T-helper 2 cell treated with Interferon-gamma antibody and Interleukin-4, amounts not matched to agents 5 μg/mL and 100 μg/mL, for 36 hours (primary cell): ENCODE results near the gene TTC17.

ENCODE experiments used
- DNase-seq: peaks from one replicate; pipeline ENCODE4 v3.0.0; 2021; ENCODE audit warnings: low spot score
- H3K27ac Mint-ChIP-seq: one replicate; pipeline ENCODE4 v1.8.0; 2021; ENCODE audit warnings: mild to moderate bottlenecking, mixed read lengths
- H3K27me3 Mint-ChIP-seq: one replicate; pipeline ENCODE4 v1.8.0; 2021; ENCODE audit warnings: low read depth, mixed read lengths
- H3K36me3 Mint-ChIP-seq: one replicate; pipeline ENCODE4 v1.8.0; 2021; ENCODE audit warnings: low read depth, mixed read lengths
- H3K4me1 Mint-ChIP-seq: one replicate; pipeline ENCODE4 v1.8.0; 2021; ENCODE audit warnings: low read depth, mixed read lengths
- H3K4me3 Mint-ChIP-seq: one replicate; pipeline ENCODE4 v1.8.0; 2022; ENCODE audit warnings: mild to moderate bottlenecking, moderate library complexity, mixed read lengths
- H3K9me3 Mint-ChIP-seq: one replicate; pipeline ENCODE4 v1.8.0; 2021; ENCODE audit warnings: mixed read lengths

TTC17 gene

DNA sequence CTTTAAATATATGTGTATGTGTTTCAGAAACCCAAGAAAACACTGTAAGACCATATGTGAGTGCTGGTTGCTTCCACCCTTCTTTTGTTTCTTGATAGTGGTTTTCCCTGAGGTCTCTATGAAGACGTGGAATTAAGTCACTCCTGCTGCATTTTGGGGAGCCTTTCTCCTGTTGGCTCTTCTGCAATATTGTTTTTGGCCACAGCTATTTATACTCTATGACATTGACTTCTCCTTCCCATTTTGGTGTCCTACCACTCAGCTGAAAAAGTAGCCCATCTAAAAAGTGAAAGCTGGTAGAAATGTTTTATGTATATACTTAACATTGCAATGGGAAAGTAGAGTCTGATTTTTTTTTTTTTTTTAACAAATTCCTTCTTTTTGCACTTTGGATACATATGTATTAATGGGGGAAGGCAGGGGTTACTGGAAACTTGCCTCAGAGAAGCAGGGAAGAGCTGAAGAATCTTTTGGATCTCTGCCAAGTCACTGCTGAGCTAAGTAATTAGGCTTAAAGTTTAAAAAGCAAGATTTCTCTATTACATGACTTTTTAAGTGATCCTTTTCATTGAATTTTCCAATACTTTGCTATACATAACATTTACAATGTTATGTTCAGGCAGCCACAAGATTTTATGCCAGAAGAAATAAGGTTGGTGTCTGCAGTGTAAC is 1.8 kb downstream of the TTC17 start:
- H3K27me3 Mint-ChIP-seq: no peaks in the 10 kb centered on the region
- H3K27ac Mint-ChIP-seq: peak overlapping the region; percentile 96
- DNase-seq: no peak
- H3K9me3 Mint-ChIP-seq: no peaks in the 10 kb centered on the region
- peaks cover 13% of the 10 kb centered on the region for H3K36me3 Mint-ChIP-seq
- H3K4me3 Mint-ChIP-seq: peak overlapping the region; percentile 90
- peaks cover 34% of the 10 kb centered on the region for H3K4me1 Mint-ChIP-seq

DNA sequence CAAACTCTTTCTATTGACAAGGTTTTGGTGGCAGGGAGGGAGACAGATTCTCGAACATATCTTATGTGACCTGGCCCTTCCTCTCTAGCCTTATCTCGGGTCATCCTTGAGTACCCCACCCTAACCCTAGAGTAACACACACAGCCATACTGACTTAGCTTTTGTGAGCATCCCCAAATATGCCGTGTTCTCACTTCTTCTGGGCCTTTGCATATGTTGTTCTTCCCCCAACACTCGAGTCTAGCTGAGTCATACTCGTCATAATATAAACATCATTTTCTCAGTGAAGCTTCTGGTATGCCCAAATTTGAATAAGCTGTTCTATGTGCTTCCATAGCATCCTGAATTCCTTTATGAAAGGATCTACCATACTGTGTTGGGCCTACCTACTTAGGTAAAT is 8.0 kb downstream of the TTC17 start:
- Mint-ChIP-seq H3K4me3 (no peak overlapping the region), H3K4me1 (peaks cover 18% of the 10 kb centered on the region), H3K9me3 (no peaks in the 10 kb centered on the region), H3K27me3 (no peaks in the 10 kb centered on the region), H3K36me3 (peaks cover 23% of the 10 kb centered on the region), H3K27ac (no peak overlapping the region)
- no peak for DNase-seq

DNA sequence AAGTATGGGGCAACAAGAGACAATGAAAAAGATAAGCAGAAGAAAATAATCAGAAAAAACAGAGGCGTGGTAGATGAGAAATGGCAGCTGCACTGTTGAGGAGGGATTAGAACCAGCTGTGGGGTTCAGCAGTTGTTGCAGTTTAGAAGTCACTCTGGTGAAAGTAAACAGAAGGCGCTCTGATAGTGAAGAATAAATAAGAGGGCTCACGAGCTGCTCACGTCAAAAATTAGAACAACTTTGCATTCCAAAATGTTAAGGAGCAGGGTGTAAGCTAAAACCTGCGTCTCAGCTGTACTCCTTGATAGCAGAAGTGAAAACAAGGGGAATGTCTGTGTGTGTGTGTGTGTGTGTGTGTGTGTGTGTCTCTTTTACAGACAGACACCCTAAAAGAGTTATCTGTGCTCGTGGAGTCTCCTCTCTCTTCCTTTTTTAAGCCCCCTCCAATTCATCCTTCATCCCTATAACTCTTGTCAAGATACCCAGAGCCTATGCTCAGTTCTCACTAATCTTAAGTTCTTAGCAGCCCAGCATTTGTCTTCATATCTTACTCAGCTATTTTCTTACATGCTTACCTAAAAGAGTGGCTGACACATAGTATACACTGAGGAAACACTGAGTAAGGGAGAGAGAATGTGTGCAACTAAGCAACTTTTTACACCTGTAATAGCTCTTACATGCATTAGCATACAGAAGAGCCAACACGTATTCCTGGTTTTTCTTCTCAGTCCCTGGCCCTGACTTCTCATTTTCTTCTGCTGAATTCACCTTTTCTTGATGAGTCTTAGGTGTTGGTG is 8.9 kb downstream of the TTC17 start:
- Mint-ChIP-seq H3K27ac (no peak overlapping the region), H3K9me3 (no peaks in the 10 kb centered on the region)
- no peak for DNase-seq

DNA sequence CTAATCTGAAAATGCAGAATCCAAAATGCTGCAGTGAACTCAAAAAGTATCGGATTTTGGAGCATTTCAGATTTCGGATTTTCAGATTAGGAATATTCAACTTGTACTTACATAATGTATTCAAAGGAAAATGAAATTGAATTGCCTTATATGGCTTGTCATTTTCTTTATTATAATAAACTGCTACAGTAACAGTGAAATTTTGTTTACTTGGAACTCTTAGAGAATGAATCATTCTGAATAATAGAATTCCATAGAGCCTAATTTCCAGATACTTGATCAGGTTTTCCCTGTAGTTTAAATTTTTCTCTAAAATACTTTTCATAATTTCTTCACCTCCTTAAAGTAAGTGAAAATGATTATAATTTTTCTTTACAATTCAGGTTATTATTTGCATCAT is 17.3 kb downstream of the TTC17 start:
- no peaks in the 10 kb centered on the region for H3K9me3 Mint-ChIP-seq
- H3K4me1 Mint-ChIP-seq: peaks cover 12% of the 10 kb centered on the region
- H3K4me3 Mint-ChIP-seq: no peak overlapping the region
- H3K36me3 Mint-ChIP-seq: peaks cover 14% of the 10 kb centered on the region
- DNase-seq: no peak
- no peaks in the 10 kb centered on the region for H3K27me3 Mint-ChIP-seq
- no peak overlapping the region for H3K27ac Mint-ChIP-seq

More for the DNA sequence above, 8.9 kb downstream of the TTC17 start:
- Mint-ChIP-seq H3K4me1 (peaks cover 18% of the 10 kb centered on the region), H3K27me3 (no peaks in the 10 kb centered on the region), H3K36me3 (peaks cover 23% of the 10 kb centered on the region), H3K4me3 (no peak overlapping the region)

DNA sequence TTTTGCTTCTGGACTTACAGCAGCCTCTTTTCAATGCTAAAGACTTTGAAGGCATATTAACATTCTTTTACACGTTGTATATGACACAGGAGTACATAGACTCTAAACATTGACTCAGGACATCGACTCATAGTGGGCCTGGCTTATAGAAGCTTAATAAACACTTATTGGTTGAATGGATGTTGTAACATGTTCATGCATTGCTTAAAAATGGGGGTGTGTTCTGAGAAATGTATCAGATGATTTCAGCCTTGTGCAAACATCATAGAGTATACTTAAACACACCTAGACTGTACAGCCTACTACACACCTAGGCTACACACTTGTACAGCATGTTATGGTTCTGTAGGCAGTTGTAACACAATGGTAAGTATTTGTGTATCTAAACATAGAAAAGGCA is 17.9 kb downstream of the TTC17 start:
- peaks cover 15% of the 10 kb centered on the region for H3K36me3 Mint-ChIP-seq
- peaks cover 12% of the 10 kb centered on the region for H3K4me1 Mint-ChIP-seq
- no peak for DNase-seq
- no peaks in the 10 kb centered on the region for H3K9me3 Mint-ChIP-seq
- no peaks in the 10 kb centered on the region for H3K27me3 Mint-ChIP-seq
- H3K27ac Mint-ChIP-seq: no peak overlapping the region
- H3K4me3 Mint-ChIP-seq: no peak overlapping the region

DNA sequence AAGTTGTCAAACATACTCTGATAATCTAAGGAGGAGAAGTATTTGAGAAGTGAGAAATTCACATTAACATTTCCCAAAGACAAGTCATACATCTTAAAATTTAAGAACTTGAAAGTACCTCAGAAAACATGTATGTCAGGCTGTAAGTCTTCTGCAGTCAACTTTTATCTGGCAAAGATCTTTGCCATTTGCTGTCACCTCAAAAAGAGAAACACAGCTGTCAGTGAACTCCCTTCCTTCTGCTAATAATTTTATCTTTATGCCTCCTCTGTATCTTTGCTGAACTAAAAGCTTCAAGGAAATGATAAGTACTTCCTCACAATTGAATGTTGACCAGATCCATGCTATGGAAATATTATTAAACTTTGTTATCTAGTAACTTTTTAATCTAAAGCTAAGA is 18.7 kb downstream of the TTC17 start:
- H3K36me3 Mint-ChIP-seq: peaks cover 17% of the 10 kb centered on the region
- H3K9me3 Mint-ChIP-seq: no peaks in the 10 kb centered on the region
- no peaks in the 10 kb centered on the region for H3K27me3 Mint-ChIP-seq
- no peak overlapping the region for H3K27ac Mint-ChIP-seq
- H3K4me1 Mint-ChIP-seq: peaks cover 12% of the 10 kb centered on the region
- H3K4me3 Mint-ChIP-seq: no peak overlapping the region
- DNase-seq: no peak

DNA sequence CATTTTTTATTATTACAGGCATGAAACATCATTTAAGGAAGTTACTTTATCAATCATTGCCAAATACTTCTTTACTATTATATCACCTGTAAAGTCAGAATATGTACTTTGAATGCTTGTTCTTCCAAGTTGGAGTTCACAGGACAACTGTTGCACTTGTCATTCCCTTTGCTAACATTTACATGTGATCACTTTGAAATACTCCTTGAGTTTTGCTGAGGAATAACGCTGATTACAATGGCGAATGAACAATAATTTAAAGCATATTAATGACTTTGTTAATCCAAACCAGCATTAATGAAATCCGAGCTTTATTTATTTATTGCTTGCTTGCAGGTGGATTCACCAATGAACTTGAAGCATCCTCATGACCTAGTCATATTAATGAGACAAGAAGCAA is 20.2 kb downstream of the TTC17 start:
- Mint-ChIP-seq H3K4me3 (no peak overlapping the region), H3K9me3 (no peaks in the 10 kb centered on the region), H3K36me3 (peaks cover 20% of the 10 kb centered on the region)

DNA sequence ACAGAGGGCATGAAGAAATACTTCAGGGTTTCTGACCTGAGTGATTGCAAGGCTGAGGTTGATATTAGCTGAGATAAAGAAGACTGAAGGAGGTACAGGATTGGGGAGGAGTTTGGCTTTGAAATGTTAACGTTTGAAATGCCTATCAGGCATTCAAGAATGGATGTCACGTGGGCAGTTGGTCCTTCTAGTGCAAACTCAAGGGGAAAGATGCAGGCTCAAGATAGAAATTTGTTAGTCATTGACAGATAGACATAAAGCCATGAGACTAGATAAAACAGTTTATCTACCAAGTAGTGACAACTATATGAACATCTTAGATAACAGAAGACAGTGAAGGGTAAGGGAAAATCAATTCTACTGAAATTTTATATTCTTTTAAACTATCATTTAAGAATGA is 23.1 kb downstream of the TTC17 start:
- Mint-ChIP-seq H3K9me3 (no peaks in the 10 kb centered on the region), H3K4me3 (no peak overlapping the region), H3K36me3 (peaks cover 24% of the 10 kb centered on the region), H3K27ac (no peak overlapping the region), H3K4me1 (peaks cover 12% of the 10 kb centered on the region), H3K27me3 (no peaks in the 10 kb centered on the region)
- no peak for DNase-seq

More for the DNA sequence above, 20.2 kb downstream of the TTC17 start:
- peaks cover 12% of the 10 kb centered on the region for H3K4me1 Mint-ChIP-seq
- DNase-seq: no peak
- H3K27me3 Mint-ChIP-seq: no peaks in the 10 kb centered on the region
- H3K27ac Mint-ChIP-seq: no peak overlapping the region

DNA sequence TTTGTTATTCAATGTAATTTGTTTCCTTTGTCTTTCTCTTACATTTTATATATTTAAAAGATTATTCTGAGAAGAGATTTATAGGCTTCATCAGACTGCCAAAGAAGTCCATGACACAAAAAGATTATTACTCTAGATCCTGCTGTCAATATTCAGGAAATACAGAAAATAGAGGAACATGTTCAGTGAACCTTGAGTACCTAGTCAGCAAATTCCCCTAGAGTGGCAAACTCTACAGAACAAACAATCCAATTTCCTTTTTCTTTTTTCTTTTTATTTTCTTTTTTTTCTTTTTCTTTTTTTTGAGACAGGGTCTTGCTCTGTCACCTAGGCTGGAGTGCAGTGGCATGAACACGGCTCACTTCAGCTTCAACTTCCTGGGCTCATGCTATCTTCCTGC is 23.9 kb downstream of the TTC17 start:
- no peak for DNase-seq
- H3K9me3 Mint-ChIP-seq: no peaks in the 10 kb centered on the region
- peaks cover 7% of the 10 kb centered on the region for H3K4me1 Mint-ChIP-seq
- no peak overlapping the region for H3K4me3 Mint-ChIP-seq
- no peak overlapping the region for H3K27ac Mint-ChIP-seq
- peaks cover 24% of the 10 kb centered on the region for H3K36me3 Mint-ChIP-seq
- no peaks in the 10 kb centered on the region for H3K27me3 Mint-ChIP-seq

DNA sequence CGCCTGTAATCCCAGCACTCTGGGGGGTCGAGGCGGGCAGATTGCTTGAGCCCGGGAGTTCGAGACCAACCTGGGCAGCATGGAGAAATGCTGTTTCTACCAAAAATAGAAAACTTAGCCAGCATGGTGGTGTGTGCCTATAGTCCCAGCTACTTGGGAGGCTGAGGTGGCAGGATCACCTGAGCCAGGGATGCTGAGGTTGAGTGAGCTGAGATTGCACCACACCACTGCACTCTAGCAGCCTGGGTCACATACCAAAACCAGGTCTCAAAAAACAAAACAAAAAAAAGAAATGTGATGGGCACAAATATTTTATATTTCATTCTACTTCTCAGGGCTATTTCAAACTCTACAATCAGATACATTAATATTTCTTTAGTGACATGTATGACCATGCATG is 25.7 kb downstream of the TTC17 start:
- H3K4me3 Mint-ChIP-seq: no peak overlapping the region
- no peaks in the 10 kb centered on the region for H3K9me3 Mint-ChIP-seq
- H3K27me3 Mint-ChIP-seq: no peaks in the 10 kb centered on the region
- no peak for DNase-seq
- peaks cover 5% of the 10 kb centered on the region for H3K4me1 Mint-ChIP-seq
- no peak overlapping the region for H3K27ac Mint-ChIP-seq
- peaks cover 29% of the 10 kb centered on the region for H3K36me3 Mint-ChIP-seq

DNA sequence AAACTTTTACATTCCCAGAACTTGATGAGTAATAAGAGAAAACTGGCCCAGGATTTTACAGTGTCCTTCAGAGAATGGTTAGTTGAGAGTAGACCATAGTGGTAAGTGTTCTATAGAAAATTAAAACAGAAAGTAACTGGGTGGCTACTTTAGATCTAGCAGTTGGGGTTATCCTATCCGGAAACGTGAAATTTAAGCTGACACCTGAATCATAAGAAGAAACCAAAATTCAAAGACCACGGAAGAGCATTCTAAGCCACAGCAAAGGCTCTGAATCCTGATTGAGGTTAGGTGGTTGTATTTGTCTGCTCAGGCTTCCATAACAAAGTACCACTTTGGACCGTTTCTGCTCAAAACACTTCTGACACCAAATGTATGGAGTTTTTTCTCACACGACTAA is 34.0 kb downstream of the TTC17 start:
- Mint-ChIP-seq H3K27ac (peak overlapping the region; percentile 68), H3K36me3 (peaks cover 66% of the 10 kb centered on the region), H3K9me3 (no peaks in the 10 kb centered on the region), H3K4me3 (peak overlapping the region; percentile 66), H3K4me1 (peaks cover 13% of the 10 kb centered on the region), H3K27me3 (no peaks in the 10 kb centered on the region)
- no peak for DNase-seq

DNA sequence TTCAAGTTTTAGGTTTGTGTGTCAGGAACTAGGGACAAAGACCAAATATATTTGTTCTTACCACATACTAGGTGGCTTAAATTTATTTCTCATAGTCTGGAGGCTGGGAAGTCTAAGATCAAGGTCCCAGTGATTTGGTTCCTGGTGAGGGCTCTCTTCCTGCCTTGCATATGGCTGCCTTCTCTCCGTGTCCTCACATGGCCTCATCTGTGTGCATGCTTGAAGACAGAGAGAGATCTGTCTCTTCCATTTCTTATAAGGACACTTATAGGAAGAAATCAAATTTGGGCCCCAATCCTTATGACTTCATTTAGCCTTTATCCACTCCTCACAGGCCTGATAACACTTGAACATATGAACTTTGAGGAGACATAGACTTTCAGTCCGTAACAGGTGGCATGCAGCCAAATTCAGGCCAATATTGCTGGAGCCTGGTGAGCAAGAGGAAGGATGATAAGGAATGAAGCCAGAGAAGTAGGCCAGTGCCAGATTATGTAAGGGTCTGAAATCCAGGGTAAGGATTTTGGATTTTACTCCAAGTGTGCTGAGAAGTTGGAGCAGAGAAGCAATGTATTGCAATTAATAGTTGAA is 35.1 kb downstream of the TTC17 start:
- no peaks in the 10 kb centered on the region for H3K9me3 Mint-ChIP-seq
- H3K4me3 Mint-ChIP-seq: peak overlapping the region; percentile 66
- peaks cover 18% of the 10 kb centered on the region for H3K4me1 Mint-ChIP-seq
- H3K27me3 Mint-ChIP-seq: no peaks in the 10 kb centered on the region
- no peak for DNase-seq
- H3K36me3 Mint-ChIP-seq: peaks cover 74% of the 10 kb centered on the region
- no peak overlapping the region for H3K27ac Mint-ChIP-seq

DNA sequence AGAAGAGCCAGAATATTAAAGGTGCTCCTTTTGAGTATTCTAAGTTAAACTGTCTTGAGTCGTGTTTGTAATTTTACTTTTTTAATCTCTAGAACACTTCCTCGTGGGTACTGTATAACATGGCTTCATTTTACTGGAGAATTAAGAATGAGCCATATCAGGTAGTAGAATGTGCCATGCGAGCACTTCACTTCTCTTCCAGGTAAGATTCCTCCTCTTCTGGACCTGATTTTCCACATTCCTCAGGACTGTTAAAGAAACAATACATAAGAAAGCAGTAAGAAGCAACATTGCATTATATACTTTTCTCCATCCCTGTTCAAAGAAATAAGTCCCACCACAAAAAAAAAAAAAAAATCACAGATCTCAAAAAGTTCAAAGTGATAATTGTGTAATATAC is 37.9 kb downstream of the TTC17 start:
- no peak overlapping the region for H3K4me3 Mint-ChIP-seq
- no peaks in the 10 kb centered on the region for H3K27me3 Mint-ChIP-seq
- no peak overlapping the region for H3K27ac Mint-ChIP-seq
- H3K4me1 Mint-ChIP-seq: peaks cover 25% of the 10 kb centered on the region
- no peaks in the 10 kb centered on the region for H3K9me3 Mint-ChIP-seq
- peaks cover 80% of the 10 kb centered on the region for H3K36me3 Mint-ChIP-seq
- DNase-seq: no peak

DNA sequence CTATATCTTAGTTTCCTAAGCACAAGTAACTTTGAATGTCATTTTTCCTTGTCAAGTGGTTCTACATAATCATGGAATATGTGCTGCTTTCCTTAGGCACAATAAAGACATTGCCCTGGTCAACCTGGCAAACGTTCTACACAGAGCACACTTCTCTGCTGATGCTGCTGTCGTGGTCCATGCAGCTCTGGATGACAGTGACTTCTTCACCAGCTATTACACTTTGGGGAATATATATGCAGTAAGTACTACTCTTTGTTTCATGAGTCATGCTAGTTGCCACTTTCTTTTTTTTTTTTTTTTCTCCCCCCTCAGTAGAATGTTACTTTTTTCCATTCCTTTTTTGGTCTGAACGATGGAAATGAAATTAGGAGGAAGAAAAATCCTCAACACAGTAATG is 38.5 kb downstream of the TTC17 start:
- Mint-ChIP-seq H3K27ac (no peak overlapping the region), H3K4me1 (peaks cover 25% of the 10 kb centered on the region), H3K9me3 (no peaks in the 10 kb centered on the region), H3K36me3 (peaks cover 81% of the 10 kb centered on the region), H3K27me3 (no peaks in the 10 kb centered on the region), H3K4me3 (no peak overlapping the region)
- no peak for DNase-seq
